DMS 273 (cell line): Measurements from ENCODE around the gene PLA2G4D.

Experiments used
- DNase-seq: peaks from one replicate; lab custom pipeline; 2025; ENCODE audit not compliant: unreplicated experiment; lab: John Stamatoyannopoulos, UW

PLA2G4D gene

DNA sequence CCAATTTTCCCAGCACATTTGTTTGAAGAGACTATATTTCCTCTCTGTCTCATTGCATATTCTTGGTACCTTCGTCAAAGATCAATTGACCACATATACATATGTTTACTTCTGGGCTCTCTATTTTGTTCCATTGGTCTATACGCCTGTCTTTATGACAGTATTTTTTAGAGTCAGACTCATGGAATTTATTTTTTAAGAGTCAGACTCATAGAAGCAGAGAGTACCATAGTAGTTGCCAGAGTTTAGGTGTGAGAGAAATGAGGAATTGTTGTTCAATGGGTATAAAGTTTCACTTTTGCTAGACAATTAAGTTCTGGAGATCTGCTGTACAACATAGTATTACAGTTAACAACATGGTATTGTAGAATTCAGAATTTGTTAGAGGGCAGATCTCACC is 35.0 kb upstream of the PLA2G4D start:
- no peak for DNase-seq

- DNase-seq, result no peak
Observed at GRCh38 chr15:42128476-42128875, 34.1 kb upstream of the PLA2G4D start.

DNA sequence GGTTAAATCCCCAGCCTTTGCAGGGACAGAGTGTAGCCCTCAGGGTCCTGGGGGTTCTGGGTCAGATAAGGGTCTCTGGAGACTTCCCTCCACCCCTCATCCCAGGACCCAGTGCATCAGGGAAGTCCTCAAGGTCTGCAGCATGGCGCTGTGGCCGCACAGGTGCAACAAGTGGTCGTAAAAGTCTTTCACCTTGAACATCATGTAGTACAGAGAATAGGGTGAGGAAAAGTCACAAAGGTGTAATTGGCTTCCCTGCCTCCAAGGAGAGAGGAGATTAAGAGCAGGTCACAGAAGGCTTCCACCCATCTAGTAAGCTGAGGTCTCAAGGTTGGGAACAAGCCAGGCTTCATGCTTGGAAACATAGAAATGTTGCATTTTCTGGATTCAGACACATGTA is 29.2 kb upstream of the PLA2G4D start:
- DNase-seq, result no peak

GRCh38 chr15:42121682-42122081 is 27.3 kb upstream of the PLA2G4D start:
- no peak for DNase-seq

DNA sequence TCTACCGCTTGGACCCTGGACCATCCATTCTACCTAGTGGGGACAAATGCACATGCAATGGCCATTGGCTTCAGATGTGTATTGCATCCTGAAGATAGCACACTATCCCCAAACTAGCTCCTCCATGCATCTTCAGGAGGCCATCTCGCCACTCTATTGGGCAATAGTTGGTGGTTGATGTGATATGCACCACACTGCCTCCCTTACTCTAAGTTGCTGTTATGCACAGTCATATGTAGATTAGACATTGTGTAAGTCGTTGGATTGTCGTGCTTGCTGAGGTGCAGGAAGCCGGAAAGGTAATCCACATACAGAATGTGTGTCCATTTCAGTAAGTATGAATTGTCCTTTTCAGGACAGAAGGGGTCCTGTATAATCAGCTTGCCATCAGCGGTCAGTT is 26.7 kb upstream of the PLA2G4D start:
- DNase-seq, result no peak

- DNase-seq, result no peak
Observed at GRCh38 chr15:42120285-42120684, 25.9 kb upstream of the PLA2G4D start.

- DNase-seq, result no peak
Observed at GRCh38 chr15:42119446-42119760, 25.0 kb upstream of the PLA2G4D start.

DNA sequence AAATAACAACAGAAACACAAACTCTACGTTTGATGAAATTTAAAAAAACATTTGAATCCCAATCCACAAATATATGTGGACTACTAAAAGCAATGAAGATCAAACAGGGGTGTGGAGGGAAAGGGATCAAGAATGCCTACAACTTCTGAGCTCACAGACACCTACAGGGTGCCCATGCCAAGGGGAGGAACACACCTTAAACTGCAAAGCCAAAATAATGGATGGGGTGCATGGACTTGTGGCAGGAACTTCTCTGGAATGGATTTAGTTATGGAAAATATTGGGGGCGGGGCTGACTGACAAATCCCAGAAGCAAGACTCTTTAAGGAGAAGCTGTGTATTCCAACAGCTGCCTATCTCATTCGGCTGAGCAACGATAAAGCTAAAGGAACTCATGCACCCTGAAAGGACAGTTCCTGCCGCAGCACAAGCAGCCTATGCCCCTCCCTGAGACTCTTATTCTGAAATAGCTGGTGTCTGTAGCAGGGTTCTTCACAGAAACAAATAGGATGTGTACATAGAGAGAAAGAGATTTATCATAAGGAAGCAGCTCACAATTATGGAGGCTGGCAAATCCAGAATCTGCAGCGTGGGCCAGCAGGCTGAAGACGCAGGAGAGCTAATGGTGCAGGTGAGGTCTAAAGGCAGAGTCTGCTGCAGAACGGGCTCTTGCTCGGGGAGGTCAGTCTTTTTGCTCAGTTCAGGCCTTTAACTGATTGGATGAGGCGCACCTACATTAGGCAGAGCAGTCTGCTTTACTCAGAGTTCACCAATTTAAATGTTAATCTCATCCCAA is 24.5 kb upstream of the PLA2G4D start:
- DNase-seq, result no peak

DNA sequence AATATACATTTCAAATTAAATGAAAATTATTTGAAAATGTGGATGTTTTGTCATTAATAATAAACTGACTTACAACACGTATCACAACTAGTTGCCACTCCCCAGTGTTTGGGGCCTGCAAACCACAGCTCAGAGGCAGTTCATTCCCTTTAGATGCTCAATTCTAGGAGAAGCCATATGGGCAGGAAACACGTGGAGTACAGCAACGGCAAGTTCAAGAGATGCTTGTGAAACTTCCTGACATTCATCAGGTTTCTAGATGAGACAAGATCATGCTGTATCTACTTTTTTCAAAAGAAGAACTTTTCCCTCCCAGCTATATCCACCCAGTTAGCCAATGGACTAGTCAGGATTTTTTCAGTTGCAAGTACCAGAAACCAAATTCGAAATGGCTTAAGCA is 17.6 kb upstream of the PLA2G4D start:
- DNase-seq, result no peak

GRCh38 chr15:42110367-42110766 is 16.0 kb upstream of the PLA2G4D start:
- DNase-seq, result no peak

- DNase-seq, result no peak
Observed at GRCh38 chr15:42108806-42109205, 14.4 kb upstream of the PLA2G4D start.

DNA sequence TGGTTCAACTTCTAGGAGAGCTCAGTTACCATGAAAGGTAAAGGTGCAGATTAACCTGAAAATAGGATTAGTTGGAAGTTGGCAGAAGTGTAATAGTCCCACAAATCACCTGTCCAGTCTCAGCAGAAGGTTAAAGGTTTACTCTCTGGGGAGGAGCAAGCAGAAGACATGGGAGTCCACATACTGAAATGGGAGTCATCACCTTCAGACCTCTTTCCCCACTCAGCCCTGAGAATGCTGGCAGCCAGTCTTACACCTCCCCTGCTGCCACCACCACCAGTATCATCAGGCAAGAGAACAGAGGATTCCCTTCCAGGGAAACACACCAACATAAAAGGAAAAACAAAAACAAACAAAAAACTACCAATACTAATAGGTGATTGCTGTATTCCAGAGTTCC is 13.8 kb upstream of the PLA2G4D start:
- DNase-seq, result no peak

GRCh38 chr15:42107473-42107872 is 13.1 kb upstream of the PLA2G4D start:
- DNase-seq, result peak; percentile 71

DNA sequence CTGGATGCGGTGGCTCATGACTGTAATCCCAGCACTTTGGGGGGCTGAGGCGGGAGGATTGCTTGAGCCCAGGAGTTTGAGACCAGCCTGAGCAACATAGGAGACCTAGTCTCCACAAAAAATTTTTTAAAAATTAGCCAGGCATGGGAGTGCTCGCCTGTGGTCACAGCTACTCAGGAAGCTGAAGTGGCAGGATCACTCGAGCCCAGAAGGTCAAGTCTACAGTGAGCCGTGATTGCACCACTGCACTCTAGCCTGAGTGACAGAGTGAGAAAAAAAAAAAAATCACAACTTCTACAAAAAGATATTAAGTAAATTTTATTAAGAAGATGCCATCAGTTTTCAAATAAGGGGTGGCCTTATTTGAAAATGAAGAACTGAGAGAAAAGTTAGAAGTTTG is 11.9 kb upstream of the PLA2G4D start:
- DNase-seq, result no peak

GRCh38 chr15:42104095-42104891 is 9.9 kb upstream of the PLA2G4D start:
- DNase-seq, result no peak

DNA sequence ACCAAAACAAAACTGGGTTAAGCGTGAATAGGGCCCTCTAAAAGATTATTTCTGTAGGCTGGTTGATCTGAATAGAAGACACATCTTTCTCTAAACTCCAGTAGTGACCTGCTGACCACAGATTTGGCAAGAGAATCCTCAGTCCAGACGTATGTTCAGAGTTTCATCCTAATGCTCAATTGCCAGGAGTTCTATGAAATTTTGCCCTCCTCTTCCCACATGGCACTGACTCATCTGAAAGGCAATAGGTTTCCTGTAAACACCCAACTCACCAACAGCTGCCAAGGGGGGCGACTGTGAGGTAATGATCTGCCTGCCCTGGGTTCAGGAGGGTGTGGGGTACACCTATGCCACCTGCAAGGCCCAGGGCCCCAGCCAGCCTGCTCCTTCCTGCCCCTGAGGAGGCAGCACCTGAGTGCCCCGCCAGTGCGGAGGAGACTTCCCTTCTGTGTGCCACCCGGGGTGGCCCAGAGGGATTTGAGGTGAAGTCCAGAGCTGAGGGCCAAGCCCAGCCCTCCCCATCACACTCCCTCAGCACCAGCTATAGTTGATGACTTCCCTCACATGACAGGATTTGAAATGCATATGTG is 8.4 kb upstream of the PLA2G4D start:
- DNase-seq, result no peak

DNA sequence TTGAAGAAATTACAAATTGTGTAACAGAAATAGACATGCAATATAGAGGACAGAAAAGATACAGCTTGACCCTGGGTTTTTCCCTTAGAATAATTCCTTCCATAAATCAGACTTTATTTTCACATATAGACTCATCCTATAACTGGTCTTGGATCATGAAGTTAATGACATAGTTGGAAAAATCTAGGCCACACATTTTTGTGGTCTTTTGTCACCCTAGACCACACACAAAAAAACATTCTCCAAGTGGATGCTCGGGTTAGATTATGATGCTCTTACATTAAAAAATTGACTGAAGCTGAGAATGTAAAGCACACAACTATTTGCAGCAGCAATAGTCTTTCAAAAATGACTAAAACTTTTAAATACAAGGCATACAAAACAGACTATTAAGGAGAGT is 7.5 kb upstream of the PLA2G4D start:
- DNase-seq, result no peak

- DNase-seq, result no peak
Observed at GRCh38 chr15:42100021-42100800, 5.8 kb upstream of the PLA2G4D start.

GRCh38 chr15:42097018-42097417 is 2.7 kb upstream of the PLA2G4D start:
- DNase-seq, result no peak

DNA sequence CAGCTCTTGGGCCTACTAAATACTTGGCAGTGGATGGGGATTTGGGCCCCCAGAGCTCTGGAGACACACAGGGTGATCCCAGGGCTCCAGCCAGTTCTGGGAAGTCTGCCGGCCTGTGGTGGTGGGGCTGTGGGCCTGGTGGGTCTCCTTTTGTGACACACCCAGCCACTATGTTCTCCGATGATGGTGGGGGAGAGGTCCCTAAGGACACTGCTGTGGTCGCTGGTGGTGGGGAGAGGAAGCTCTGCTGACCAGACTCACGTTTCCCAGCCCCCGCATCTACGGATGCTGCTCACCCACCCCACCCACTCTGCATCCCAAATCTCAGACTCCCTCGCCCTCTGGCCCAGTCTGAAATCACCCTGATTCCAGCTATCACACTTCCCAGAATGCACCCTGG is 396 bp downstream of the PLA2G4D start:
- DNase-seq, result no peak
